H9 (cell line): Measurements from ENCODE around the gene CCDC137. TPM values are rescaled to one million over a fixed set of nuclear protein-coding genes. Genes with fewer than 3 reads are reported as not detected.
"Not testable (repeated sequence)": the region's sequence is repeated elsewhere in the genome, so short reads cannot be mapped to it uniquely, and the experiment has no call there.

Source experiments
- DNase-seq: peaks from one replicate; pipeline ENCODE4 v3.0.0-alpha.2; 2017
- H2AFZ ChIP-seq: one replicate; pipeline ENCODE4 v1.6.1; 2013; ENCODE audit warnings: mild to moderate bottlenecking, low read length, control low read depth, moderate library complexity
- H2AK5ac ChIP-seq: 2 replicates; pipeline ENCODE4 v1.6.1; 2013; ENCODE audit warnings: low read length, control low read depth, mixed read lengths; ENCODE audit not compliant: insufficient read length
- H2BK120ac ChIP-seq: one replicate; pipeline ENCODE4 v1.6.1; 2013; ENCODE audit warnings: low read depth, mild to moderate bottlenecking, low read length, control low read depth, inconsistent platforms; ENCODE audit not compliant: poor library complexity, severe bottlenecking
- H2BK12ac ChIP-seq: 2 replicates; pipeline ENCODE4 v1.6.1; 2013; ENCODE audit warnings: low read length, control low read depth, mixed read lengths, low read depth; ENCODE audit not compliant: insufficient read length
- H2BK15ac ChIP-seq: 2 replicates; pipeline ENCODE4 v1.6.1; 2013; ENCODE audit warnings: low read depth, low read length, control low read depth
- H2BK20ac ChIP-seq: one replicate; pipeline ENCODE4 v1.6.1; 2013; ENCODE audit warnings: low read depth, mild to moderate bottlenecking, low read length, control low read depth, inconsistent platforms; ENCODE audit not compliant: poor library complexity, severe bottlenecking
- H2BK5ac ChIP-seq: 2 replicates; pipeline ENCODE4 v1.6.1; 2013; ENCODE audit warnings: low read length, control low read depth, mixed read lengths; ENCODE audit not compliant: insufficient read length
- H3K14ac ChIP-seq: 2 replicates; pipeline ENCODE4 v1.6.1; 2013; ENCODE audit warnings: low read length, control low read depth; ENCODE audit not compliant: insufficient read depth
- H3K18ac ChIP-seq: 2 replicates; pipeline ENCODE4 v1.6.1; 2013; ENCODE audit warnings: low read depth, mild to moderate bottlenecking, mixed read lengths, low read length, control low read depth; ENCODE audit not compliant: insufficient read length
- H3K23ac ChIP-seq: 2 replicates; pipeline ENCODE4 v1.6.1; 2013; ENCODE audit warnings: low read length, control low read depth, mixed read lengths, low read depth; ENCODE audit not compliant: insufficient read length
- H3K23me2 ChIP-seq: 2 replicates; pipeline ENCODE4 v1.6.1; 2013; ENCODE audit warnings: low read depth, mild to moderate bottlenecking, mixed read lengths, low read length, control low read depth; ENCODE audit not compliant: insufficient read length, poor library complexity, severe bottlenecking
- H3K27ac ChIP-seq: 2 replicates; pipeline ENCODE4 v1.5.1; 2013; ENCODE audit warnings: low read length, control low read depth, mixed read lengths, low read depth; ENCODE audit not compliant: insufficient read length
- H3K27me3 ChIP-seq: 2 replicates; pipeline ENCODE4 v1.6.1; 2013; ENCODE audit warnings: low read length, control low read depth, inconsistent platforms; ENCODE audit not compliant: insufficient read depth
- H3K4ac ChIP-seq: 2 replicates; pipeline ENCODE4 v1.6.1; 2013; ENCODE audit warnings: low read depth, mild to moderate bottlenecking, control low read depth, inconsistent platforms, low read length, moderate library complexity
- H3K4me1 ChIP-seq: 2 replicates; pipeline ENCODE4 v1.6.1; 2013; ENCODE audit warnings: low read length, control low read depth, inconsistent platforms; ENCODE audit not compliant: insufficient read depth
- H3K4me2 ChIP-seq: 2 replicates; pipeline ENCODE4 v1.6.1; 2013; ENCODE audit warnings: low read length, control low read depth, mixed read lengths; ENCODE audit not compliant: insufficient read length, insufficient read depth
- H3K56ac ChIP-seq: 2 replicates; pipeline ENCODE4 v1.6.1; 2013; ENCODE audit warnings: low read depth, mild to moderate bottlenecking, mixed read lengths, low read length, control low read depth; ENCODE audit not compliant: insufficient read length
- H3K79me1 ChIP-seq: 2 replicates; pipeline ENCODE4 v1.6.1; 2013; ENCODE audit warnings: low read depth, mild to moderate bottlenecking, moderate library complexity, low read length, control low read depth, inconsistent platforms; ENCODE audit not compliant: insufficient read depth, poor library complexity, severe bottlenecking
- H3K79me2 ChIP-seq: 2 replicates; pipeline ENCODE4 v1.6.1; 2013; ENCODE audit warnings: low read length, control low read depth, inconsistent platforms; ENCODE audit not compliant: insufficient read depth
- H3K9ac ChIP-seq: 2 replicates; pipeline ENCODE4 v1.6.1; 2013; ENCODE audit warnings: low read length, control low read depth, mixed read lengths; ENCODE audit not compliant: insufficient read length; ENCODE audit errors: extremely low read depth
- H3K9me3 ChIP-seq: one replicate; pipeline ENCODE4 v1.6.1; 2013; ENCODE audit warnings: low read depth, low read length, inconsistent platforms; ENCODE audit not compliant: control insufficient read depth
- H3T11ph ChIP-seq: one replicate; pipeline ENCODE4 v1.6.1; 2013; ENCODE audit warnings: mild to moderate bottlenecking, low read length, control low read depth, inconsistent platforms
- H4K20me1 ChIP-seq: one replicate; pipeline ENCODE4 v1.6.1; 2013; ENCODE audit not compliant: control insufficient read depth, insufficient read length, insufficient read depth
- H4K5ac ChIP-seq: 2 replicates; pipeline ENCODE4 v1.6.1; 2013; ENCODE audit warnings: low read depth, mild to moderate bottlenecking, mixed read lengths, low read length, control low read depth; ENCODE audit not compliant: insufficient read length
- H4K8ac ChIP-seq: replicated peaks from 2 replicates; pipeline ENCODE4 v1.6.1; 2013; ENCODE audit warnings: low read length, control low read depth, mixed read lengths, low read depth; ENCODE audit not compliant: insufficient read length
- H4K91ac ChIP-seq: 2 replicates; pipeline ENCODE4 v1.6.1; 2013; ENCODE audit warnings: low read depth, mild to moderate bottlenecking, moderate library complexity, mixed read lengths, low read length, control low read depth; ENCODE audit not compliant: insufficient read length
- H3K27ac Mint-ChIP-seq, 3 experiments: 2 replicates in 2 of 3; 3 replicates in 1 of 3; pipeline ENCODE4 v1.8.0; 2020 to 2021; ENCODE audit warnings: mixed read lengths in 3 of 3, mild to moderate bottlenecking in 1 of 3, moderate library complexity in 1 of 3
- H3K27me3 Mint-ChIP-seq: 2 replicates; pipeline ENCODE4 v1.8.0; 2021; ENCODE audit warnings: low read depth, mild to moderate bottlenecking, moderate library complexity, mixed read lengths
- H3K36me3 Mint-ChIP-seq, 3 experiments: 2 replicates in 2 of 3; 3 replicates in 1 of 3; pipeline ENCODE4 v1.8.0; 2020 to 2021; ENCODE audit warnings: low read depth in 3 of 3, mixed read lengths in 3 of 3; ENCODE audit not compliant: insufficient read depth in 1 of 3
- H3K4me1 Mint-ChIP-seq, 2 experiments: 2 replicates each; pipeline ENCODE4 v1.8.0; 2020; ENCODE audit warnings: mixed read lengths in 2 of 2
- H3K4me3 Mint-ChIP-seq, 2 experiments: 2 replicates in 1 of 2; 3 replicates in 1 of 2; pipeline ENCODE4 v1.8.0; 2020 to 2021; ENCODE audit warnings: mild to moderate bottlenecking in 2 of 2, mixed read lengths in 2 of 2, moderate library complexity in 1 of 2
- H3K9me3 Mint-ChIP-seq, 2 experiments: 2 replicates in 1 of 2; 3 replicates in 1 of 2; pipeline ENCODE4 v1.8.0; 2020; ENCODE audit warnings: mild to moderate bottlenecking in 2 of 2, mixed read lengths in 2 of 2, moderate library complexity in 1 of 2
- CTCF ChIP-seq: fragments of 200-600 bp; sonication (generic); conservative IDR thresholded peaks from 3 replicates; pipeline ENCODE4 v1.8.0; 2021; ENCODE audit warnings: antibody characterized with exemption, mild to moderate bottlenecking
- WGBS: extraction: QIAGEN DNeasy Blood & Tissue Kit; methylation state at CpG from one replicate; pipeline ENCODE4 v1.1.7; 2013; ENCODE audit warnings: missing lambda C conversion rate, low lambda C conversion rate, mixed read lengths; ENCODE audit not compliant: insufficient read length; ENCODE audit errors: extremely low coverage; 5-methylcytosine and 5-hydroxymethylcytosine counted together
- total RNA-seq: library from RNA; stranded (reverse); gene quantifications from 2 replicates; pipeline ENCODE4 v1.2.1, GENCODE V29; 2021

CCDC137 gene
- total RNA-seq, 1 experiment from 2014 or later, result 60.8 TPM

- not testable (repeated sequence) for H3K4me1 Mint-ChIP-seq, H2BK12ac ChIP-seq, H3K79me2 ChIP-seq, H3K27ac Mint-ChIP-seq, H3K14ac ChIP-seq, H2BK120ac ChIP-seq, H2AFZ ChIP-seq, H3K56ac ChIP-seq, H3K4ac ChIP-seq, H3T11ph ChIP-seq, H3K18ac ChIP-seq, H4K91ac ChIP-seq, H4K20me1 ChIP-seq, H3K27me3 Mint-ChIP-seq, H4K8ac ChIP-seq, H2BK5ac ChIP-seq, H3K27ac ChIP-seq, H3K27me3 ChIP-seq, H2BK20ac ChIP-seq, H3K4me2 ChIP-seq, H3K9ac ChIP-seq, H4K5ac ChIP-seq, H3K9me3 Mint-ChIP-seq, H3K23me2 ChIP-seq, H3K23ac ChIP-seq, H3K4me3 Mint-ChIP-seq, H3K4me1 ChIP-seq, H3K79me1 ChIP-seq, H2BK15ac ChIP-seq, H2AK5ac ChIP-seq, H3K9me3 ChIP-seq
- peaks cover 22 to 43% (median 40%) of the 10 kb centered on the region in 3 experiments; a peak in 6 of 7 replicates for H3K36me3 Mint-ChIP-seq
- WGBS, result no CpG with 5 or more reads among the region's 18 CpGs
- peak; percentile 73 for TF ChIP-seq CTCF
- DNase-seq, result peak; percentile 61
Observed at GRCh38 chr17:81675515-81676221, 9.1 kb downstream of the CCDC137 start.
